AG10803 (cell line): ENCODE data around the gene BAD.

ENCODE experiments used
- DNase-seq: peaks from one replicate; pipeline ENCODE4 v3.0.0; 2010; ENCODE audit warnings: low read depth
- H3K4me3 ChIP-seq: 2 replicates; pipeline ENCODE4 v1.5.1; 2011; ENCODE audit warnings: mild to moderate bottlenecking, low read length, control low read depth
- TF ChIP-seq, protein P1 (sequence below): conservative IDR thresholded peaks from 2 replicates; pipeline ENCODE4 v1.5.1; 2011; ENCODE audit warnings: mild to moderate bottlenecking, low read length, control low read depth, inconsistent platforms

The BAD gene

DNA sequence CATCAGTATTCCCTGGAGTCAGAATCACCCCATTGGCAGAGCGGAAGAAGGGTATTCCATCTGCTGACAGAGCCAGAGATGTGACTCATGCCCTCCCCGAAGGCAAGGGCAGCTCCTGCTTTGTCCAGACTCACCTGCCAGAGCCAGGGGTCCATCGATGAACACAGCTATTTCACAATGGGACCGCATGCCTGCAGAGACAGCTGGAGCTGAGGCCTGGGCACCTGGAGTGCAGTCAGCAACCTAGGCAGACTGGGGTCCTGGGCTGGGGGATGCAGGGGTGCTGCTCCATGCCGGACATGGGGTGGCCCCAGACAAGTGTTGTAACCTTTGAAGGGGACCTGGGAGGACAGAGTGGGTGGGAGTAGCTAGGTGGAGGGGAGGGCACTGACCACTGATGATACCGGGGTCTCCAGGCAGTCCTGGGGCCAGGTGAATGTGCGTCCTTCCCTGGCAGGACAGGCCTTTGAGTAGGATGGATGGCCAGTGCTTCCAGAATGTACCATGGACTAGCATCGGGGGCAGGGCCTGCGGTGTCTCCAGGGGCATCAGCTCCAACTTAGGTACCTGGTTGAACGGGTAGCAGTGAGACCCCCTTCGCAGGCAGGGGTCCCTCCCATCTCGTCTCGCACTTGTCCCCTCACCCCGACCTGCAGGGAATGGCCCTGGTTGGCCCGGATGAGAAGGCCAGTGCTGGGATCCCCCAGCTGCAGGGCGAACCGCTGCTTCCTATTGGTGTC, 60.1 kb downstream of the BAD start:
- TF ChIP-seq, protein P1, sequence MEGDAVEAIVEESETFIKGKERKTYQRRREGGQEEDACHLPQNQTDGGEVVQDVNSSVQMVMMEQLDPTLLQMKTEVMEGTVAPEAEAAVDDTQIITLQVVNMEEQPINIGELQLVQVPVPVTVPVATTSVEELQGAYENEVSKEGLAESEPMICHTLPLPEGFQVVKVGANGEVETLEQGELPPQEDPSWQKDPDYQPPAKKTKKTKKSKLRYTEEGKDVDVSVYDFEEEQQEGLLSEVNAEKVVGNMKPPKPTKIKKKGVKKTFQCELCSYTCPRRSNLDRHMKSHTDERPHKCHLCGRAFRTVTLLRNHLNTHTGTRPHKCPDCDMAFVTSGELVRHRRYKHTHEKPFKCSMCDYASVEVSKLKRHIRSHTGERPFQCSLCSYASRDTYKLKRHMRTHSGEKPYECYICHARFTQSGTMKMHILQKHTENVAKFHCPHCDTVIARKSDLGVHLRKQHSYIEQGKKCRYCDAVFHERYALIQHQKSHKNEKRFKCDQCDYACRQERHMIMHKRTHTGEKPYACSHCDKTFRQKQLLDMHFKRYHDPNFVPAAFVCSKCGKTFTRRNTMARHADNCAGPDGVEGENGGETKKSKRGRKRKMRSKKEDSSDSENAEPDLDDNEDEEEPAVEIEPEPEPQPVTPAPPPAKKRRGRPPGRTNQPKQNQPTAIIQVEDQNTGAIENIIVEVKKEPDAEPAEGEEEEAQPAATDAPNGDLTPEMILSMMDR = no peak
- no peak for DNase-seq
- no peak overlapping the region for H3K4me3 ChIP-seq

DNA sequence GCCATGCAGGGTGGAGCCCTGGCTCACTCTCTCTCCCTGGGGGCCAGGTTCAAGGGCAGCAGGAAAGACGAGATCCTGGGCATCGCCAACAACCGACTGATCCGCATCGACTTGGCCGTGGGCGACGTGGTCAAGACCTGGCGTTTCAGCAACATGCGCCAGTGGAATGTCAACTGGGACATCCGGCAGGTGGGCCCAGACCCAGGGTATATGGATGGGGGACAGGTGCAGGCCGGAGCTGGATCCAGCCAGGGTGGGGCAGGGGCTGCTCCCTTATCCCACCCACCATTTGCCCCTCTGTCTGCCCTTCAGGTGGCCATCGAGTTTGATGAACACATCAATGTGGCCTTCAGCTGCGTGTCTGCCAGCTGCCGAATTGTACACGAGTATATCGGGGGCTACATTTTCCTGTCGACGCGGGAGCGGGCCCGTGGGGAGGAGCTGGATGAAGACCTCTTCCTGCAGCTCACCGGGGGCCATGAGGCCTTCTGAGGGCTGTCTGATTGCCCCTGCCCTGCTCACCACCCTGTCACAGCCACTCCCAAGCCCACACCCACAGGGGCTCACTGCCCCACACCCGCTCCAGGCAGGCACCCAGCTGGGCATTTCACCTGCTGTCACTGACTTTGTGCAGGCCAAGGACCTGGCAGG, 61.3 kb downstream of the BAD start:
- TF ChIP-seq, protein P1 = no peak
- no peak overlapping the region for H3K4me3 ChIP-seq
- no peak for DNase-seq

DNA sequence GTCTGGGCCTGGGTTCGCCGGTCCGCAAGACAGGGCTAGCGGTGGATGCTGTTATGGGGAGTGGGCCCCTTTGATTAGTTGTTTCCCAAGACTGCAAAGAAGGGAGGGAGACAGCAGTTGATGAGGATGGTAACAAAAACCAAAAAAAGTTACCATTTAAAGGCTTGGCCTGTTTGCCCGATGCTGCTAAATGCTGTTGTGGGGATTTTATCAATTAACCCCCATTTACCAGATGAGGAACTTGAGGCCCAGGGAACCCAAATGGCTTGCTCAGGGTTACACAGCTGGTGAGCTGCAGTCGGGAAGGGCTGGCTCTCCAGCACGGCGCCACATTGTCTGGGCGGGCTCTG, 61.8 kb downstream of the BAD start:
- no peak for DNase-seq
- no peak overlapping the region for H3K4me3 ChIP-seq
- TF ChIP-seq, protein P1 = no peak

DNA sequence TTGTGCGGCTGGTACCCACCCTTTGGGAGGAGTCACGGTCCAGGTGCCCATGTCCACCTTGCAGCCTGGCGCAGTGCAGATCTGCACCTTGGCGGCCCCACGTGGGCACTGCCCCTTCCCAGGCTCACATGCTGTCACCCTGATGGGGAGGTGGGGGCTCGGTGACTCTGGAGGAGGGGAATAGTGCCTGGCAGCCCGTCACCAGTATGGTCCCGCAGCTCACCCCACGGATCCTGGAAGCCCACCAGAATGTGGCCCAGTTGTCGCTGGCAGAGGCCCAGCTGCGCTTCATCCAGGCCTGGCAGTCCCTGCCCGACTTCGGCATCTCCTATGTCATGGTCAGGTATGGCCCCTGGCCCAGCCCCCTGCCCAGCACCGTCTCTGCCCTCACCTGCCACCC, 63.7 kb downstream of the BAD start:
- TF ChIP-seq, protein P1 = no peak
- no peak overlapping the region for H3K4me3 ChIP-seq
- no peak for DNase-seq

DNA sequence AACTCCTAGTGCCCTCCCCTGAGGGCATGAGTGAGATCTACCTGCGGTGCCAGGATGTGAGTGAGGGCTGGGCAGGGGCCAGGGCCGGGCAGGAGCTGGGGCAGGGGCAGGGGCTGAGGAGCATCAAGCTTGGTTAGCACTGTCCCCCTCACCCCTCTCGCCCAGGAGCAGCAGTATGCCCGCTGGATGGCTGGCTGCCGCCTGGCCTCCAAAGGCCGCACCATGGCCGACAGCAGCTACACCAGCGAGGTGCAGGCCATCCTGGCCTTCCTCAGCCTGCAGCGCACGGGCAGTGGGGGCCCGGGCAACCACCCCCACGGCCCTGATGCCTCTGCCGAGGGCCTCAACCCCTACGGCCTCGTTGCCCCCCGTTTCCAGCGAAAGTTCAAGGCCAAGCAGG, 64.2 kb downstream of the BAD start:
- TF ChIP-seq, protein P1 = no peak
- no peak for DNase-seq
- H3K4me3 ChIP-seq = no peak overlapping the region
